HL-60 (cell line): Measurements from ENCODE around the gene SLC29A3.

Source experiments
- DNase-seq, 2 experiments: peaks; one replicate each; pipeline ENCODE4 v3.0.0-alpha.2; 2010 to 2020; ENCODE audit warnings: low read depth in 1 of 2, low spot score in 1 of 2
- H3K27ac ChIP-seq: fragments of 250-450 bp; sonication (Bioruptor Pico); replicated peaks from 2 replicates; pipeline ENCODE4 v1.5.1; 2020; ENCODE audit warnings: mild to moderate bottlenecking, moderate library complexity
- H3K27me3 ChIP-seq: fragments of 250-450 bp; sonication (Bioruptor Pico); 2 replicates; pipeline ENCODE4 v1.5.1; 2021; ENCODE audit warnings: mild to moderate bottlenecking, moderate library complexity; ENCODE audit not compliant: insufficient read depth, poor library complexity, severe bottlenecking
- H3K4me3 ChIP-seq: replicated peaks from 2 replicates; pipeline ENCODE4 v1.5.1; 2011; ENCODE audit warnings: mild to moderate bottlenecking, control low read depth, low read length; ENCODE audit not compliant: insufficient read depth
- GABPA ChIP-seq: IDR thresholded peaks from 2 replicates; pipeline ENCODE4 v1.6.1; 2012; ENCODE audit warnings: low read depth
- POLR2AphosphoS5 ChIP-seq: IDR thresholded peaks from 2 replicates; pipeline ENCODE4 v1.6.1; 2012; ENCODE audit warnings: low read depth
- SPI1 ChIP-seq: IDR thresholded peaks from 2 replicates; pipeline ENCODE4 v1.6.1; 2012; ENCODE audit warnings: low read depth, mild to moderate bottlenecking, borderline replicate concordance
- TF ChIP-seq, protein P1 (sequence below): IDR thresholded peaks from 2 replicates; pipeline ENCODE4 v1.6.1; 2012; ENCODE audit warnings: low read depth; ENCODE audit not compliant: insufficient replicate concordance
- TF ChIP-seq, protein P2 (sequence below): IDR thresholded peaks from one replicate; pipeline ENCODE4 v1.5.1; 2011; ENCODE audit warnings: low read length, control low read depth, inconsistent platforms; ENCODE audit not compliant: insufficient read depth

SLC29A3 gene

GRCh38 chr10:71368176-71368575, 49.1 kb downstream of the SLC29A3 start:
- no peak for DNase-seq
- Histone ChIP-seq H3K27ac (no peak overlapping the region), H3K27me3 (no peaks in the 10 kb centered on the region), H3K4me3 (no peak overlapping the region)
- TF ChIP-seq, protein P1, sequence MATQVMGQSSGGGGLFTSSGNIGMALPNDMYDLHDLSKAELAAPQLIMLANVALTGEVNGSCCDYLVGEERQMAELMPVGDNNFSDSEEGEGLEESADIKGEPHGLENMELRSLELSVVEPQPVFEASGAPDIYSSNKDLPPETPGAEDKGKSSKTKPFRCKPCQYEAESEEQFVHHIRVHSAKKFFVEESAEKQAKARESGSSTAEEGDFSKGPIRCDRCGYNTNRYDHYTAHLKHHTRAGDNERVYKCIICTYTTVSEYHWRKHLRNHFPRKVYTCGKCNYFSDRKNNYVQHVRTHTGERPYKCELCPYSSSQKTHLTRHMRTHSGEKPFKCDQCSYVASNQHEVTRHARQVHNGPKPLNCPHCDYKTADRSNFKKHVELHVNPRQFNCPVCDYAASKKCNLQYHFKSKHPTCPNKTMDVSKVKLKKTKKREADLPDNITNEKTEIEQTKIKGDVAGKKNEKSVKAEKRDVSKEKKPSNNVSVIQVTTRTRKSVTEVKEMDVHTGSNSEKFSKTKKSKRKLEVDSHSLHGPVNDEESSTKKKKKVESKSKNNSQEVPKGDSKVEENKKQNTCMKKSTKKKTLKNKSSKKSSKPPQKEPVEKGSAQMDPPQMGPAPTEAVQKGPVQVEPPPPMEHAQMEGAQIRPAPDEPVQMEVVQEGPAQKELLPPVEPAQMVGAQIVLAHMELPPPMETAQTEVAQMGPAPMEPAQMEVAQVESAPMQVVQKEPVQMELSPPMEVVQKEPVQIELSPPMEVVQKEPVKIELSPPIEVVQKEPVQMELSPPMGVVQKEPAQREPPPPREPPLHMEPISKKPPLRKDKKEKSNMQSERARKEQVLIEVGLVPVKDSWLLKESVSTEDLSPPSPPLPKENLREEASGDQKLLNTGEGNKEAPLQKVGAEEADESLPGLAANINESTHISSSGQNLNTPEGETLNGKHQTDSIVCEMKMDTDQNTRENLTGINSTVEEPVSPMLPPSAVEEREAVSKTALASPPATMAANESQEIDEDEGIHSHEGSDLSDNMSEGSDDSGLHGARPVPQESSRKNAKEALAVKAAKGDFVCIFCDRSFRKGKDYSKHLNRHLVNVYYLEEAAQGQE: no peak
- TF ChIP-seq, protein P2, sequence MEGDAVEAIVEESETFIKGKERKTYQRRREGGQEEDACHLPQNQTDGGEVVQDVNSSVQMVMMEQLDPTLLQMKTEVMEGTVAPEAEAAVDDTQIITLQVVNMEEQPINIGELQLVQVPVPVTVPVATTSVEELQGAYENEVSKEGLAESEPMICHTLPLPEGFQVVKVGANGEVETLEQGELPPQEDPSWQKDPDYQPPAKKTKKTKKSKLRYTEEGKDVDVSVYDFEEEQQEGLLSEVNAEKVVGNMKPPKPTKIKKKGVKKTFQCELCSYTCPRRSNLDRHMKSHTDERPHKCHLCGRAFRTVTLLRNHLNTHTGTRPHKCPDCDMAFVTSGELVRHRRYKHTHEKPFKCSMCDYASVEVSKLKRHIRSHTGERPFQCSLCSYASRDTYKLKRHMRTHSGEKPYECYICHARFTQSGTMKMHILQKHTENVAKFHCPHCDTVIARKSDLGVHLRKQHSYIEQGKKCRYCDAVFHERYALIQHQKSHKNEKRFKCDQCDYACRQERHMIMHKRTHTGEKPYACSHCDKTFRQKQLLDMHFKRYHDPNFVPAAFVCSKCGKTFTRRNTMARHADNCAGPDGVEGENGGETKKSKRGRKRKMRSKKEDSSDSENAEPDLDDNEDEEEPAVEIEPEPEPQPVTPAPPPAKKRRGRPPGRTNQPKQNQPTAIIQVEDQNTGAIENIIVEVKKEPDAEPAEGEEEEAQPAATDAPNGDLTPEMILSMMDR: no peak
- TF ChIP-seq GABPA: no peak

- TF ChIP-seq, protein P1: no peak
- TF ChIP-seq, protein P2: no peak
- TF ChIP-seq SPI1: no peak
- no peak for TF ChIP-seq POLR2AphosphoS5
- no peak for TF ChIP-seq GABPA
- H3K4me3 ChIP-seq: no peak overlapping the region
- H3K27ac ChIP-seq: no peak overlapping the region
- DNase-seq: no peak
- no peaks in the 10 kb centered on the region for H3K27me3 ChIP-seq
These were observed 49.6 kb downstream of the SLC29A3 start for GRCh38 chr10:71368643-71369042.

DNA sequence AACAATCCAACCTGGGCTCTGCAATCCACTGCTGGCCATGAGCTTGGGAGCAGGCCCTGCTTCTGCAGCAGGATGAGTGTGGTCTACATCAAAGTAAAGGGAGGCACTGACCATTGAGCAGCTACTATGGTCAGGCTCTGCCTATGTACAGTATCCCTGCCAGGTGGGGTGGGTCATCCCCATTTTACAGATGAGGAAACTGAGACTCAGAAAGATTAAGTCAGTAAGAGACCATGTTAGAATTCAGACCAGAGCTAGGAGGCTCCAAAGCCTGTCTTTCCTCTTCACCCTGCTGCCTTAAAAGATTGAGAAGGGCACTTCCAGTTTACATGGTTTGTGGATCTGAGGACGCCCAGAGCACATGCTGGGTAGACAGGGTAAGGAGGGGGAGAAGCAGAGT, 50.5 kb downstream of the SLC29A3 start:
- Histone ChIP-seq H3K4me3 (no peak overlapping the region), H3K27ac (no peak overlapping the region), H3K27me3 (no peaks in the 10 kb centered on the region)
- no peak for TF ChIP-seq SPI1
- no peak for DNase-seq

DNA sequence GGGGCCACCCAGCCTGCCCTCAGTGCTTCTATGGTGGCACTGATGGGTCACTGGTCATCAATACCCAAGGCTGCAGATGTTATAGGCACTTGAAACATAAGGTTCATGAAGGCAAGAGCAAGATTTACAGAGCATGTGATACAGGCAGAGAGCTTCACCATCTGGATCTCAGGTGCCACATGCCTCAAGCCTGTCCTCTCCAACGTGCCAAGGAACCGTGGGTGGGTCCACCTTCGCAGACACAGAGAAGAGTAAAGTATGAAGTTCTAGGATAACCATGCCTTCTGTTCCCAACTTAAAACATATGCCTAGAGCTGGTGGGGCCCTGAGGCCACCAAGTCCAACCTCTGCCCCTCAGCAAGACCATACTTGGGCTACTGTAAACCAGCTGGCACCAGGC, 51.0 kb downstream of the SLC29A3 start:
- Histone ChIP-seq H3K27ac (no peak overlapping the region), H3K4me3 (no peak overlapping the region), H3K27me3 (no peaks in the 10 kb centered on the region)
- DNase-seq: no peak
- TF ChIP-seq POLR2AphosphoS5: no peak
- TF ChIP-seq SPI1: no peak
- no peak for TF ChIP-seq GABPA
- TF ChIP-seq, protein P1: no peak
- TF ChIP-seq, protein P2: no peak
